GM19438 (cell line): ENCODE measurements around the gene MAP3K6.

Source experiments
- ATAC-seq: cut with Tn5 transposase; IDR thresholded peaks from one replicate; pipeline ENCODE4 v1.9.1; 2021; ENCODE audit warnings: low read depth; ENCODE audit not compliant: unreplicated experiment

MAP3K6 gene

DNA sequence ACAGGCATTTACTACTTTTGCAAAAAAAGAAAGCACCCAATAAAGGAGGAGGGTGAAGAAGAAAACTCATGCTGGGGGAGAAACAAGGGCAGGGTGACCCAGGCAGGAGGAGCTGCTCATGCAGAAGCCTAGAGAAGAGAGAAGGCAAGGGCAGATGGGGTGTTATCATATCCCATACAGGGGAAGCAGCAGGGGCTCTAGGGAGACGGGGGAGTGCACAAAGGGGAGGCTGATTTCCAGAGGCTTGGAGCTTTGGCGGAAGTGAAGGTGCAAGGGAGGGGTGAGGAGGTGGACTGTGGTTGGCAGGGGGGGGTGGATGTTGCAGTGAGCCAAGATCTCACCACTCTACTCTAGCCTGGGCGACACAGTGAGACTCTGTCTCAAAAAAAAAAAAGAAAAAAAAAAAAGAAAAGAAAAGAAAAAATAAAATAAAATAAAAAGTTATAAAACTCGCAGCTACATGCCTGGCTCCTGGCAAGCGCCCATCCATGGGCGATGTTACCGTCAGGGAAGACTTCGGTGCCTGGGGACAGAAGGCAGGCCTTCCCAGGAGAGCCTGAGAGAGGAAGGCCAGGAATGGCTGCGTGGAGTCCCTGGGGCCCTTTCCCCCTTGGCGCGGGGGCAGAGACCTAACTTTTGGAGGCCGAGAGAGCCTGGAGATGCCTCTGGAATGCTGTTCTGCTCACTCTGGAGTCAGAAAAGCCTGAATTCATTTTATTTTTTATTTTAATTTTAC lies 11.2 kb upstream of the MAP3K6 start:
- ATAC-seq: no peak

DNA sequence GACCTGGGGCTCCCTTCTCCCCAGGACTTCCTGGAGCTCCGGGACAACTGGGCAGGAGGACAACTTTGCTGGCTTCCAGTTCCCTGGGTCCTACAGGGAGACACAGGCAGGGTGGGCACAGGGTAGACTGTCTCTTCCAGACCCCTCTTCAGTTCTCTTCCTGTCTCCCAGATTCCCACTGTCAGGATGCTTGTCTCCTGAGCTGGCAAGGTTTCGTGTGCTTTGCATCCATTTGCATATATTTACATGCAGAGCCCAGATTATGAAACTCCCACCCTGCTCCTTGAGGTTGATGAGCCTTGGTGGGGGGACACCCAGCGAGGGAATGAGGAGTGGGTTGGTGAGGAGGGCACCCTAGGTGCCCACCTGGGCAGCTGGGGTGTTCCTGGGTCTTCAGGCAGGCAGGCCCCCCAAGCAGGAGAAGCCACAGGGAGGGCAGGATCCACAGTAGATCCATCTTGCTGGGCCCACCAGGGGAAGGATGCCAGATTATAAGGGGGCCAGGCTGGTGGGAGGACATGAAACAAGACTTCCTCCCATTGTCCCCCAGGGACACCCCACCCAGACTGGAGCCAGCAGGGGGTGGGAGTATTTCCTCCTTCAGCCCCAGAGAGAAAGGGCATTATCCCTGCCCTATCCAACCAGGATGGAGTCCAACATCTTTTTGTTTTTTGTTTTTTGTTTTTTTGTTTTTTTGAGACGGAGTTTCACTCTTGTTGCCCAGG lies 7.8 kb upstream of the MAP3K6 start, which contains the start of gene FCN3:
TSS of gene FCN3 (minus strand) at position 463 of the 725 bp plus-strand sequence. CDS start at position 457, 6 bp downstream.
- no peak for ATAC-seq

DNA sequence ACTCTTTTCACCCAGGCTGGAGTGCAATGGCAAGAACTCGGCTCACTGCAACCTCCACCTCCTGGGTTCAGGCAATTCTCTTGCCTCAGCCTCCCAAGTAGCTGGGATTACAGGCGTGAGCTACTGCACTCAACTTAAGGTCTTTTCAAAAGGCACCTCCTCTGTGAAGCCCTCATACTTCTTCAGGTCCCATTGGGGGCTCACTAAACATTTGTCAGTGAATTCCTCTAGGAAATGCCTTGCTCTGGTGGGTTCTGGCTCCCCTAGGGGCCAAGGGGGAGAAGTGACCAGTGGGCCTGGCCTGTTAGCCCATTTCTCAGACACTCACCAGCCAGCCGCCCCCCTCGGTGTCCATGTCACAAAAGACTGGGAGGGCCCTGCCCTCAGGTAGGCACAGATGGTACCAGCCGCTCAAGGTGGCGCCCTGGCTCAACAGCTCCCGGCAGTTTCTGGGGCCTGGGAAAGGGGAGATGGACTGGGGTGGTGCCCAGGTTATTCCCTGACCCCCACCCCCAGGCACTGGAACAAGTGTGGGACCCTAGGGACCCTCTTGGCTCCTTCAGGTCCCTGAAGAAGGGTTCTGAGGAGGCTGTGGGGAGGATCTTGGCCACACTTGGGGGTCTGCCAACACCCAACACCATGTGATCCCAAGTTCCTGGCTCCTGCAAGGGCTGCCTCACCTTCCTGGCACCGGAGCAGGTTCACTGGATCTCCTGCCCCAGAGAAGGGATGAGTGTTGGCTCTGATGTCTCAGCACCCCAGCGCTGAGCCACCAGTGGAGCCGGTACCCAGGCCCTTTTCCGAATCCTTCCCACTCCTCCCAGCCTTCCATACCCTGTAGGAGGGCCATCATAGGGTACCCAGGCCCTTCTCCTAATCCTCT lies 6.3 kb upstream of the MAP3K6 start:
- no peak for ATAC-seq

DNA sequence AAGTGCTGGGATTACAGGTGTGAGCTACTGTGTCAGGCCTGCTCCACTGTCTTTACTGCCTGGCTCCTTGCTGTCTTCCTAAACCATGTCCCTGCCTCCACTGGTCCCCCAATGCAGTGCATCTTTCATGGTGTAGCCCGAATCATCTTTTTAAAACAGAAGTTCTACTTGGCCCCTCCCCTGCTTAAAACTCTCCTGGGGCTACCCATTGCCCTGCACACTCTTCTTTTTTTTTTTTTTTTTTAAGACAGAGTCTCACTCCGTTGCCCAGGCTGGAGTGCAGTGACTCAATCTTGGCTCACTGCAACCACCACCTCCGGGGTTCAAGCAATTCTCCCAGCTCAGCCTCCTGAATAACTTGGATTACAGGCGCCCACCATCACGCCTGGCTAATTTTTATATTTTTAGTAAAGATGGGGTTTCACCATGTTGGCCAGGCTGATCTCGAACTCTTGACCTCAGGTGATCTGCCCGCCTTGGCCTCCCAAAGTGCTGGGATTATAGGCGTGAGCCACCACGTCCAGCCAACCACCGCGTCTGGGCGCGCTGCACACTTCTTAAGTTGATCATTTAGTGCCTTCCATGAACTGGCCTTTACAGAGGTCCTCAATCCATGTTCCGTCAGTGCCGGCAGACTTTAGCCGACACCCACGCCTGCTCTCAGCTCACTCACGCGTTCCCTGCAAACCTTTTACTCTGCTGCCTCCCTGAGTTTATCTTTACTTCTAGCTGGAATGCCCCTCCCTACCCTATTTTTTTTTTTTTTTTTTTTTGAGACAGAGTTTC lies 5.5 kb upstream of the MAP3K6 start:
- no peak for ATAC-seq

DNA sequence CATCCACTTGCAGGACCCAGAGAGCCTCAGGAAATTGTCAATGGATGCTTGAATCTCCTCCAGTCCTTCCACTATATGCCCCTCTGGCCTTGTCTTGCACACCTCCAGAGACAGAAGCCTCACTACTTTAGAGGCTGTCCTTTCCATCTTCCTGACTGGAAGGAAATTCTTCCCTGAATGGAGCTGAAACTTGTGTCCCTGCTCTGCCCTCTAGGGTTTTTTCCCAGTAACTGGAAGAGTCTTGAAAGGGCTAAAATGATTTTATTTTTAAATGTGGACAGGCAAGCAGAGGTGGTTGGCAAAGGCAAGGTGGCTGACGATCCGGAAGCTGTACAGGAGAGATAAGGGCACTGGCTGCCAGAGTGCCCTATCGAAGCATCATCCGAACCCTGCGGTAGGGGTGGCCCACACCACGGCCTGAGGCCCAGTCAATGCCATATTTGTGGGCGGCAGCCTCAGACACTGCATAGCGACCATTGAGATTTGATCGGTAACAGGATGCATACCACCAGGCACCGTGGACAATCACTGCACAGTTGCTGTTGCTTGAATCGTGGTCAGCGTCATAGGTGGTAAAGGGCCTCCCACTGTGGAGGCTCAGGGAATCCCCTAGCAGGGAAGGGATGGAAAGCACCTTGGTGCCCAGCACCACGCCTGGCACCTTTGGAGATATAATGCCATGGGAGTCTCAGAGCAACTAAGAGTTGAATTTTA lies 2.3 kb upstream of the MAP3K6 start:
- no peak for ATAC-seq

DNA sequence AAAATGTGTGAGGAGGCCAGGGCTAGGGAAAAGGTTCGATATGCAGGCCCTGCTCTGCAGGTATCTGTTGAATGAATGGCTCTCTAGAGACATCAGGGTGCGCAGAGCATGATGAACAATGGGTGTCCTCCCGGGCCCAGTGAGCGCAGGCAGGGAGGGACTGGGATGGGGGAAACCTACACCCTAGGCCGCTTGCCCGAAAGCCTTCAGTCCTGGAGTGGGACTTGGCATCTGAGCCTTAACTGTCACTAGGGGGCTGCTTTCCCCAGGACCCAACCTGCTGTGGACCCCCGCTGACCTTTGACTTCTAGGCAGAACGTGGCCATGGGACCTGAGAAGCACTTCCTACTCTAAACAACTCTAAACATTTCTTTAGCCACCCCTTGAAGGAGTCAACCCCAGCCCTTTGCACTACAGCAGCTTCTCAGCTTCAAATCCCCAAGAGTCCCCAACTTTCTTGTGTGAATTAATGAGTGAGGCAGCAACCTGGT lies 444 bp upstream of the MAP3K6 start:
- no peak for ATAC-seq

DNA sequence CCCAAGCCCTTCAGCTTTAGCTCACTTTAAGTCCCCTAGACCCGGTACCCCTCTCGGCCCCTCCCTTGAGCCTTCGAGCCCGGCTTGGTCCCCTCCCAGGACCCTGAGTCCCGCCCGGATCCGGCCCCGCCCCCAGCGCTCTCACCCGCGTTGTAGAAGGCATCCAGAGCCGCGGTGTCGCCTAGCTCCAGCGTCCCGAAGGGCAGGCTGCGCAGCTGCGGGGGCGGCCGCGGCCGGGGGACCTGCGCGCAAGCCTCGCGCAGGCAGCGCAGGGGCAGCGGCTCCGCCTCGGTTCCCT lies 699 bp downstream of the MAP3K6 start:
- peak; percentile 41 for ATAC-seq

DNA sequence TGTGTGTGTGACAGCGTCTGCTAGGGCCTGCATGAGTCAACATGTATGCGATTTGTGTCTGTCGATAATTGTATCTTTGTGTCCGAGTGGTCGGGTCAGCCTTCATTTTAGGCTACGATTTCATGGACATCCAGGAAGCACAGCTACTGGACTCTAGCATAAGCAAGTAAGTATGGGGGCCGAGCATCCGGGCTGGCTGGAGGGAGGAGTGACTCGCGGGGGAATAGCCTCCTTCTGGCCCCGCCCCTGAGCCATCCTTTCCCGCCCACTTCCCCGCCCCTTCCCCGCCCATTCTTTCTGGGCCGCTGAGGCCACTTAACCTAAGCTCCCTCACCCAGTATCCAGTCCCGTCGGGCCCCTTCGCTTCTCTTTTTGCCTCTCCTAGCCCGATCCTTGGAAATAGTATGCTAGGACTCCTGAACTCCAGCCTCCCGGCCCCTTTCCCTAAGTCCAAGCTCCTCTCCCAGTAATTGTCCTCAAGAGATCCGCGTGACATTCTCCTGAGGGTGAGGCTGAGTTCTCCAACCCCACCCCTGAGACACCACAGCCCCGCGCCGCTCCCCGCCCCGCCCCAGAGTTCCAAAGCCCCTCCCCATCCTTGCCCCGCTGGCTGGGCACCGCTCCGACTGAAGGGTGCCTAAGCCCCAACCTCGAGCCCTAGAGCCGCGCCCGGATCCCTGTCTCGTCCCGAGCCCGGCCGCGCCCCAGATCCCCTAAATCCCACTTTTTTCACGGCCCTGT lies 1.2 kb downstream of the MAP3K6 start:
- ATAC-seq: peak; percentile 35

DNA sequence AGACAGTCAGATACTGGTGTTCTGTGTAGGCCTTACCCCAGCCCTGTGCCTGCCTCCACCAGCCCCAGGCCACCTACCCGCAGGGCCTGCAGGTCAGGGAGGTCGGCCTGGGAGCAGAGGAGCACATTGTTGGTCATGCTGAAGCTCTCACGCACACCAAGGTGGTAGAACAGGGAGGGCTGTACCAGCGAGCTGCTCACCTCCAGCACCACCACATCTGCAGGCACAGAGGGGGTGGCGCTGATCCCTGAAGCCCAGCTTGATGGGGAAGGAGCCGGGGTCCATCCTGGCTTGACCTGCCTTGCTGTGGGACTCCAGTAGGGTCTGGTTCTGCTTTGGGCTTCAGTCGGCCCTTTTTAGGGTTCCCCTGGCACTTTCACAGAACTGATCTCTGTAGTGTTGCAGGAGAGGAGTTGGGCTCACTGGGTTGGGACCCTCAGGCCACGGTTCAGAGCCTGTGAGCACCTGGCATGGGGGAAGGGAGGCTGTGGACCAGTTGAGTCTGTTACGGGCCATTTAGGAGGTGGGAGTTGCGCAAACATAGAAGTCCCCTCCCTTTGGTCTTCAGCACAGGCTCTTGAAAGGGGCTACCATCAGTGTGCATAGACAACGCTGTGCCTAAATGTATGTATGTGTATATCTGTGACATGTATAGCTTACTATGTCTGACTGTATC lies 1.9 kb downstream of the MAP3K6 start:
- ATAC-seq: peak; percentile 8

DNA sequence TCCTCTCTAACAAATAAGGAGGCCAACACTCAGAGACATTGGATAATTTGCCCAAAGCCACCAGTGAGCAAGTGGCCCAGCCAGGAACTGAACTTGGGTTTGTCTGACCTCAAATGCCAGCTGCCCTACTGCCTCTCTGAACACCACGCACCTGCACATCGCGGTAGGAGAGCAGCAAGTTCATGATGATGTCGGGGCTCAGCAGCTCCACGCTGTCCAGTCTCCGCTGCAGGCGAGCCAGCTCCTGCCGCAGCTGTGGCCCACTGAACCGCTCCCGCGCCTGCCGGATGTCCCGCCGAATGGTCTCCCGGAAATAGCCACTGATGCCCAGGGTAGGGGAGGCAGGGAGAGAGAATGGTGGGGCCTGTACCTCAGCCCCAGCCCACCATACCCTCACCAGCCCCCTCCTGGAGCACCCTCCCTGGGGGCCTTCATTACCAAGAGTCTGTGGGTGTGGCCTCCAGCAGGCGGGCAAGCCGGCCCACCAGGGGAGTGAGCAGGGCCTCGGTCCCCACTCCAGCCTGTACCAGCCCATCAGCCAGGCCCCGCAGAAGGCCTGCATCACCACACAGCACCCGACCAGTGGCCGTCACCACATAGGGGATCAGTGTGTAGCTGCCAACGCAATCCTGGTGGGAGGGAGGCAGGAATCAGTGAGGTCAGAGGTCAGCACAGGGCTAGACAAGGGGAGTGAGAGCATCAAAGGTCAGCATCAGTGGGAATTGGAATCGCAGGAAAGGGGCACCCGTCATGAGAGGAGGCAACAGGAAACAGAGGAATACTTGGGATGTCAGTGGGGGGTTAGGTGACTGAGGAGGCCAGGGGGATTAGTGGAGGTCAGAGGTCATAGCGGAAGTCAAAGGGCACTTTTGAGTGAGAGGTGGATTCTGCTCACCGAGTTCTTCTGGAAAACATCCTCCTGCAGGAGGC lies 2.7 kb downstream of the MAP3K6 start:
- no peak for ATAC-seq

DNA sequence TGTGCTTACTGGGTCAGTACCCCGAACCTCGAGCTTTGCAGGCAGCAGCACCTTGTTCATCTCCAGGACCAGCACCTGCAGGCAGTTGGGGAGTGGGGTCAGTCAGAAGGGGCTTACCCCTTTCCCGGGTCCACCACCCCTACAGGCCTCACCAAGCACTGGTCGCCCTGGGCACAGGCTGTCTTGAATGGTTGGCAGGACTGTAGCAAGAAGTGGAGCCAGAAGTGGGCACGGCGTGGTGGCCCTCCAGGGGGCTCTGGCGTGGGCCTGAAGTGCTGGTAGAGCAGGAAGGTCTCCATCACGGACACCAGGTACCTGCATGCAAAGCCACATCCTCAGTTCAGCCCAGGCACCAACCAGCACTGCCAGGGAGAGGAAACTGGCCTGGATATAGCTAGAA lies 5.2 kb downstream of the MAP3K6 start:
- no peak for ATAC-seq

DNA sequence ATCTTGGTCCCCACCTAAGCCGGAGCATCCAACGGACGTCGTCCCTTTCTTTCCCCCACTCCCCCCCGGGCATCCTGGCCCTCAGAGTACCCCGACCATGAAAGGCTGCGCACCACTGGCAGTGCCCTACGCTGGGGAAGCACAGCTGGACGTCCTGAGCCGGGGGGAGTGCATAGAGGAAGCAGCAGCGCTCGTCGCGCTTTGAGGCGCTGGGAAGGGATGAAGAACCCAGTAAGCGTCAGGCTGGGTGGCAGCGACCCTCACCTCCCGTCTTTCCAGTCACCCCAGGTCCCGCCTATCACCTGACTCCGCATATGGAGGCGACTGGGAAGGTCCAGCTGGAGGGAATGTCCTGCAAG lies 5.7 kb downstream of the MAP3K6 start:
- no peak for ATAC-seq

DNA sequence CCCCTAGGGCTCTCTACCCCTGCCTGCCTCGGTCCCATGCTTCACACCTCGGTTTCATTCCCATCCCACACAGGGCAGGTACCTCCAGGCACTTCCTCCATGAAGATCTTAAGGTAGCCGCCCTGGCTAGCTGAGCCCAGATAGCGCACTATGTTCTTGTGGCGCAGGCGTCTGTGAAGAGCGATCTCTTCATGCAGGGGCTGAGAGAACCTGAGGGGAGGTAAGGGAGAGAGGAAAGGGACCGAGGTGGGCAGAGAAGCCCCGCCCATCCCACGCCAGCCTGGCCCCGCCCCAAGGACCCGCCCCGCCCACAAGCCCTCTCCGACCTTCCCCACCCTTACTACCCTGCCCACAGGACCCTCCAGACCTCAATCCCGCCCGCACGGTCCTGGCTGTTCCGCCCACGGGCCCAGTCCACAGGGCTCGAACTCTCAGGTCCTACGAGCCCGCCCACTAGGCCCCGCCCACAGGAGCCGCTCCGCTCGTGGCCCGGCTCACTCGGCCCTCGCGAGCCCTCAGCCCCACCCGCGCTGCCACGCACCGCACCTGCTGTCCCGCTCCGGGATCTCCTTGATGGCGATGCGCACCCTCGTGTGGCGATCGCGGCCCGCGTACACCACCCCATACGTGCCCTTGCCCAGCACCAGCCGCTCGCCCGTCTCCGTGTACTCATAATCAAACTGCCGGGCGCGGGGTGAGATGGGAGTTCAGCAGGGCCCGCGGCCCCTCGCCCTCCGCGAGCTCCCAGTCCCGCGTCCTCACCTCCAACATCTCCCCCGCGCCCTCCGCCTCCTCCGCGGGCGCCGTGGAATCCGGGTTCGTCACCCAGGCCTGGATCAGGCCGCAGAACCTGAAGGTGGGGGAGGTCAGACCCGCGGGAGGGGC lies 6.4 kb downstream of the MAP3K6 start:
- no peak for ATAC-seq

DNA sequence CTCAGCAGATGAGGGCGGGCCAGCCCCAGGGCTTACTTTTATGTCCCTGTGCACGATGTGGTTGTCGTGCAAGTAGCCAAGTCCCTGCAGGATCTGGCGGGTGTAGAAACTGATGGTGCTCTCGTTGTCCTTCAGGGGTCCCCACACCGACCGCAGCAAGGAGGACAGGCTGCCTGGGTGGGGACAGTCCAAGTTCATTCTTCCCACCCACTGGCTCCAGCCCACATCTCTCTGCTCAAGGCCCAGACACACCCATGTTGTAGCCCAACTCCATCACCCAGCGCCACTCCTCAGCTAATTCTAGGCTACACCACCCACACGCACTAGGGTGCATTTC lies 7.0 kb downstream of the MAP3K6 start:
- no peak for ATAC-seq

DNA sequence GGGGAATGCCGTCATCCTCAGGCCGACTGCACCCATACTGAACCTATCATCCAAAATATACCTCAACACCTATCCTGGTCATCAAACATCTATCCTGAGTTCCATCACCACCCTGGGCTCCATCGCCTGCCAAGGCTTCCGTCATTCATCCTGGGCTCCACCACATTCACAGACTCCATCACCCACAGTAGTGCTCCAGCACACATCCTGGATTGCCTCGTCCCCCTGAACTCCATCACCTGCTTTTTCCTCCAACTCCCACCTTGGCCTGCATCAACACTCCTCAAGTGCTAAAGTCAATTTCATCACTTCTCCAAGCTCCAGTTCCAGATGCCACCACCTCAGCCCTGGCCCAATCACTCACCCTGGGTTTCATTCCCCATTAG lies 7.8 kb downstream of the MAP3K6 start:
- no peak for ATAC-seq

DNA sequence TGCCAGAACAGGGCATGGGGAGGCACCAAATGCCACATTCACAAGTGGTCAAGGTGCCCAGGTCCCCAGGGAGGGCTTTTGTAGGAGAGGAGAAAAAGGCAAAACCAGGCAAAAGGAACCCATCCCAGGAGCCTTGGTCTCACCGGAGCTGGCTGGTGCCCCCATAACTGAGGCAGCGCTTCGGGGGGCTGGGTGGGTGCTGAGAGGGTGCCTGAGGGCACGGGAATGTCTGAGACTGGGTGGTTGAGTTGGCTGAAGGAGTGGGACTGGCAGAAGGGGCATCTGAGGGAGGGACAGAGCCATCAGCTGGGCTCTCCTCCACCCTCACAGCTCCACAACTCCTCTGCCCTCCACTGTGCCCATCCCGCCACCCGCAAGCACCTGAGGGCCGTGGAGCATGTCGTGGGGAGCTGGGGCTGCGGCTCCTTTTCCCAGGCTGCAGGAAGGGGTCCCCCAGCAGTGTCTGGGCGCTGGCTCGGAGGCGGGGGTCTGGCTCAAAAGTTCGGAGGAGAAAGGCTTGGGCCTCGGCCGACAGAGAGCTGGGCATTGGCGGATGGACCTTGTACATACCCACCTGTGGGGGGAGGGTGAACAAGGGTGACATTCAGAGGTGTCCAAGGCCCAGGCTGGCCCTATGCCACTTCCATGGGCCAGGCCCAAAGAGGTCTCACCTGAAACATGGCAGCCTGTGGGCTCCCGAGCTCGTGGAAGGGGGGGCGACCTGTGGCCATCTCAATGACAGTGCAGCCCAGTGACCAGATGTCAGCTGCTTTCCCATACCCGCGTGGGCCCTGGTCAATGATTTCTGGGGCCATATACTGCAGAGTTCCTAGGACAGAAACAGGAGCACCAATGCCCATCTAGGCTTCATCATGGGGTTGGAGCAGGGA lies 8.5 kb downstream of the MAP3K6 start:
- ATAC-seq: no peak
